ENCODE measurements around the gene SPATA31D1. TPM values are rescaled to one million over a fixed set of nuclear protein-coding genes. Genes with fewer than 3 reads are reported as not detected.

The SPATA31D1 gene
- total and polyA plus RNA-seq, 2 donors (not counting 1 experiment from before 2014, with no cell fraction given), result not detected

DNA sequence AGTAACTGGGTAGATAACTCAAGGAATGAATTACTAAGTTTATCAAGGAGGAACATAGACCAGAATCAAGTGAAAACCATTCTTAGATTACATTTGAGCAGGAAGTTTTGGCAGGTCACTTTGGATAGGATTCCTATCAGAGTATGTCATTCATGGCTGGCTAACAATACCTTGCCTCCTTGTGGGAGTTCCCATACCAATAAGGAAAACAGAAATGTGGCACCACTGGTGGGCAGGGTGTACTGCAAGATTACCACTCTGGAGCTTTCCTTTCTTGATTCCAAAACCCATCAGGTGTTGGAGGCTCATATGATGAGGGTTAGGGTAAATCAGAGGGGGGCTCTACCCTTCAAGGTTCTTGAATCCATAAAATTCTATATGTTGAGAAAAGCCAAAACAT lies 18.6 kb upstream of the SPATA31D1 start:
- no peaks in the 10 kb centered on the region for H3K27me3 ChIP-seq (ENCODE audit: control insufficient read depth, insufficient read depth, low read length)
- no peak overlapping the region for H3K27ac ChIP-seq (ENCODE audit: insufficient read depth, low read length)
- H3K4me1 ChIP-seq (ENCODE audit: control insufficient read depth, extremely low read depth, insufficient read depth, low read length), result no peaks in the 10 kb centered on the region
- no peak overlapping the region for H3K4me2 ChIP-seq (ENCODE audit: extremely low read depth, insufficient read depth, low read length)
- H3K4me3 ChIP-seq (replicated peaks in 1 of 4; ENCODE audit: control extremely low read depth in 1 of 4, insufficient read depth in 1 of 4, low read depth in 3 of 4, low read length in 4 of 4), result no peak overlapping the region
- no peak overlapping the region for H2AFZ ChIP-seq (ENCODE audit: low read length)
- no peaks in the 10 kb centered on the region for H4K20me1 ChIP-seq (ENCODE audit: control insufficient read depth, extremely low read depth, insufficient read depth, low read length)
- no peaks in the 10 kb centered on the region for H3K79me2 ChIP-seq (ENCODE audit: control insufficient read depth, insufficient read depth, low read length)
- H3K9me3 ChIP-seq (ENCODE audit: control insufficient read depth, insufficient read depth, low read depth, low read length), result no peaks in the 10 kb centered on the region
- peak in 1 of 2 donors; percentile 48 for DNase-seq (ENCODE audit: low read depth in 2 of 2)
- no peaks in the 10 kb centered on the region for H3K36me3 ChIP-seq (ENCODE audit: control insufficient read depth, insufficient read depth, low read length)
- no peak overlapping the region for H3K9ac ChIP-seq (ENCODE audit: insufficient read depth, low read length)
- TF ChIP-seq EZH2 (IDR thresholded peaks at IDR 0.05; ENCODE audit: low read length, missing control alignments), result no peak
- TF ChIP-seq, protein P1, sequence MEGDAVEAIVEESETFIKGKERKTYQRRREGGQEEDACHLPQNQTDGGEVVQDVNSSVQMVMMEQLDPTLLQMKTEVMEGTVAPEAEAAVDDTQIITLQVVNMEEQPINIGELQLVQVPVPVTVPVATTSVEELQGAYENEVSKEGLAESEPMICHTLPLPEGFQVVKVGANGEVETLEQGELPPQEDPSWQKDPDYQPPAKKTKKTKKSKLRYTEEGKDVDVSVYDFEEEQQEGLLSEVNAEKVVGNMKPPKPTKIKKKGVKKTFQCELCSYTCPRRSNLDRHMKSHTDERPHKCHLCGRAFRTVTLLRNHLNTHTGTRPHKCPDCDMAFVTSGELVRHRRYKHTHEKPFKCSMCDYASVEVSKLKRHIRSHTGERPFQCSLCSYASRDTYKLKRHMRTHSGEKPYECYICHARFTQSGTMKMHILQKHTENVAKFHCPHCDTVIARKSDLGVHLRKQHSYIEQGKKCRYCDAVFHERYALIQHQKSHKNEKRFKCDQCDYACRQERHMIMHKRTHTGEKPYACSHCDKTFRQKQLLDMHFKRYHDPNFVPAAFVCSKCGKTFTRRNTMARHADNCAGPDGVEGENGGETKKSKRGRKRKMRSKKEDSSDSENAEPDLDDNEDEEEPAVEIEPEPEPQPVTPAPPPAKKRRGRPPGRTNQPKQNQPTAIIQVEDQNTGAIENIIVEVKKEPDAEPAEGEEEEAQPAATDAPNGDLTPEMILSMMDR (conservative IDR thresholded peaks at IDR 0.05 in 1 of 2, IDR thresholded peaks at IDR 0.05 in 1 of 2; ENCODE audit: low read depth in 1 of 2, low read length in 2 of 2), result no peak

DNA sequence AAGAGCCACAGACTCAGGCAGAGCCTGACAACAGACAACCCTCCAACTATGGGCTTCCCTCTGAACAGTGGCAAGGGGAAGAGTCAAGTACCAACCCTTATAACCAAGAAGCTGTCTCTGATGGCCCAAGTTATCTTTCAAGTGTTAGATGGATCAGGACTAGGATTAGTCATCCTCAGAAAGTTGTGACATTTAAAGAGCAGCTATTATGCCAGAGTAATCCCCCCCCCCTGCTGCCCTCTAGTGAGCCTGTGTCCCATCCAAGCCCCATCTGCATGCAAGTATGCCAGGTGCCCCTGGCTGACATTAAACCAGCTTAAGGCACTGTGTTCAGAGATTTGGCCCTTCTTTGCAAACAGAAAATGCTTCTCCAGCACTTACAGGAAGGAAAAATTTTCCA lies 16.8 kb upstream of the SPATA31D1 start:
- no peak for TF ChIP-seq EZH2 (IDR thresholded peaks at IDR 0.05; ENCODE audit: low read length, missing control alignments)
- TF ChIP-seq, protein P1 (conservative IDR thresholded peaks at IDR 0.05 in 1 of 2, IDR thresholded peaks at IDR 0.05 in 1 of 2; ENCODE audit: low read depth in 1 of 2, low read length in 2 of 2), result no peak
- Histone ChIP-seq H3K79me2 (ENCODE audit: control insufficient read depth, insufficient read depth, low read length) (no peaks in the 10 kb centered on the region), H3K36me3 (ENCODE audit: control insufficient read depth, insufficient read depth, low read length) (no peaks in the 10 kb centered on the region), H3K9ac (ENCODE audit: insufficient read depth, low read length) (no peak overlapping the region), H3K27me3 (ENCODE audit: control insufficient read depth, insufficient read depth, low read length) (no peaks in the 10 kb centered on the region), H3K9me3 (ENCODE audit: control insufficient read depth, insufficient read depth, low read depth, low read length) (no peaks in the 10 kb centered on the region), H3K4me3 (replicated peaks in 1 of 4; ENCODE audit: control extremely low read depth in 1 of 4, insufficient read depth in 1 of 4, low read depth in 3 of 4, low read length in 4 of 4) (no peak overlapping the region), H3K4me1 (ENCODE audit: control insufficient read depth, extremely low read depth, insufficient read depth, low read length) (no peaks in the 10 kb centered on the region), H3K4me2 (ENCODE audit: extremely low read depth, insufficient read depth, low read length) (no peak overlapping the region), H2AFZ (ENCODE audit: low read length) (no peak overlapping the region), H4K20me1 (ENCODE audit: control insufficient read depth, extremely low read depth, insufficient read depth, low read length) (no peaks in the 10 kb centered on the region), H3K27ac (ENCODE audit: insufficient read depth, low read length) (no peak overlapping the region)
- no peak for DNase-seq (ENCODE audit: low read depth in 2 of 2)

DNA sequence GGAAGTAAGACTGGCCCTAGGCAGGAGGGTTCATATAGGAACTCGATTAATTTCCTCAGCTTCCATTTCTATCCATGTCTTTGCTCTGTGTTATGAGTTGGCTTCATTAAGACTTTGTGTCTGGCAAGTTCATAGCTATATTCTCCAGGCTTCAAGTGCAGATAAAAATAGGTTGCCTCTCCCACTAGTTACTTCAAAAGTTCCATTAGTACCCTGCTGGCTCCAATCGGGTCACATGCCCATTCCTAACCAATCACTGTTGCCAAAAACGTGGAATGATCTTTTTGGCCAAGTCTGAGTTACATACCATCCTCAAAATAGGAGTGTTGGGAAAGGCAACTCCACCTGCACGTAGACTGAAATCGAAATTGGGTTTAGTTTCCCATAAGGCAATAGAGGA lies 13.8 kb upstream of the SPATA31D1 start:
- H3K4me2 ChIP-seq (ENCODE audit: extremely low read depth, insufficient read depth, low read length), result no peak overlapping the region
- H3K4me3 ChIP-seq (replicated peaks in 1 of 4; ENCODE audit: control extremely low read depth in 1 of 4, insufficient read depth in 1 of 4, low read depth in 3 of 4, low read length in 4 of 4), result no peak overlapping the region
- no peaks in the 10 kb centered on the region for H3K27me3 ChIP-seq (ENCODE audit: control insufficient read depth, insufficient read depth, low read length)
- DNase-seq (ENCODE audit: low read depth in 2 of 2), result no peak
- H3K36me3 ChIP-seq (ENCODE audit: control insufficient read depth, insufficient read depth, low read length), result no peaks in the 10 kb centered on the region
- H3K27ac ChIP-seq (ENCODE audit: insufficient read depth, low read length), result no peak overlapping the region
- no peaks in the 10 kb centered on the region for H3K4me1 ChIP-seq (ENCODE audit: control insufficient read depth, extremely low read depth, insufficient read depth, low read length)
- no peak overlapping the region for H2AFZ ChIP-seq (ENCODE audit: low read length)
- H3K9ac ChIP-seq (ENCODE audit: insufficient read depth, low read length), result no peak overlapping the region
- no peaks in the 10 kb centered on the region for H3K9me3 ChIP-seq (ENCODE audit: control insufficient read depth, insufficient read depth, low read depth, low read length)
- TF ChIP-seq EZH2 (IDR thresholded peaks at IDR 0.05; ENCODE audit: low read length, missing control alignments), result no peak
- TF ChIP-seq, protein P1 (conservative IDR thresholded peaks at IDR 0.05 in 1 of 2, IDR thresholded peaks at IDR 0.05 in 1 of 2; ENCODE audit: low read depth in 1 of 2, low read length in 2 of 2), result no peak
- H3K79me2 ChIP-seq (ENCODE audit: control insufficient read depth, insufficient read depth, low read length), result no peaks in the 10 kb centered on the region
- H4K20me1 ChIP-seq (ENCODE audit: control insufficient read depth, extremely low read depth, insufficient read depth, low read length), result no peaks in the 10 kb centered on the region

All from fibroblast of lung (primary cell).